ENCODE data around the gene MICU2. TPM values are rescaled to one million over a fixed set of nuclear protein-coding genes. Genes with fewer than 3 reads are reported as not detected.

The MICU2 gene
- total and polyA plus RNA-seq, 2 of the 4 experiments (the other 2 are of a cell fraction), result 14.9 to 25.0 TPM

- no peak for TF ChIP-seq NFE2L2 (IDR thresholded peaks at IDR 0.05; ENCODE audit: low read depth, low read length)
- TF ChIP-seq, protein P1, sequence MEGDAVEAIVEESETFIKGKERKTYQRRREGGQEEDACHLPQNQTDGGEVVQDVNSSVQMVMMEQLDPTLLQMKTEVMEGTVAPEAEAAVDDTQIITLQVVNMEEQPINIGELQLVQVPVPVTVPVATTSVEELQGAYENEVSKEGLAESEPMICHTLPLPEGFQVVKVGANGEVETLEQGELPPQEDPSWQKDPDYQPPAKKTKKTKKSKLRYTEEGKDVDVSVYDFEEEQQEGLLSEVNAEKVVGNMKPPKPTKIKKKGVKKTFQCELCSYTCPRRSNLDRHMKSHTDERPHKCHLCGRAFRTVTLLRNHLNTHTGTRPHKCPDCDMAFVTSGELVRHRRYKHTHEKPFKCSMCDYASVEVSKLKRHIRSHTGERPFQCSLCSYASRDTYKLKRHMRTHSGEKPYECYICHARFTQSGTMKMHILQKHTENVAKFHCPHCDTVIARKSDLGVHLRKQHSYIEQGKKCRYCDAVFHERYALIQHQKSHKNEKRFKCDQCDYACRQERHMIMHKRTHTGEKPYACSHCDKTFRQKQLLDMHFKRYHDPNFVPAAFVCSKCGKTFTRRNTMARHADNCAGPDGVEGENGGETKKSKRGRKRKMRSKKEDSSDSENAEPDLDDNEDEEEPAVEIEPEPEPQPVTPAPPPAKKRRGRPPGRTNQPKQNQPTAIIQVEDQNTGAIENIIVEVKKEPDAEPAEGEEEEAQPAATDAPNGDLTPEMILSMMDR (conservative IDR thresholded peaks at IDR 0.05; ENCODE audit: low read depth, low read length), result no peak
- TF ChIP-seq RFX5 (IDR thresholded peaks at IDR 0.05; ENCODE audit: low read depth, low read length), result no peak
- no peak for TF ChIP-seq MXI1 (IDR thresholded peaks at IDR 0.05; ENCODE audit: borderline replicate concordance, low read depth, low read length)
- TF ChIP-seq MAFK (IDR thresholded peaks at IDR 0.05; ENCODE audit: low read depth, low read length), result no peak
- no peak for TF ChIP-seq POLR2A (IDR thresholded peaks at IDR 0.05; ENCODE audit: low read depth, low read length)
- TF ChIP-seq MAZ (IDR thresholded peaks at IDR 0.05; ENCODE audit: borderline replicate concordance, low read depth, low read length), result no peak
- TF ChIP-seq SMC3 (IDR thresholded peaks at IDR 0.05; ENCODE audit: low read depth, low read length), result no peak
- TF ChIP-seq RAD21 (IDR thresholded peaks at IDR 0.05; ENCODE audit: low read length), result no peak
- TF ChIP-seq ELK1 (IDR thresholded peaks at IDR 0.05; ENCODE audit: borderline replicate concordance, low read depth, low read length), result no peak
- TF ChIP-seq FOS (IDR thresholded peaks at IDR 0.05; ENCODE audit: low read depth, low read length), result no peak
- no peak for TF ChIP-seq BHLHE40 (IDR thresholded peaks at IDR 0.05; ENCODE audit: low read depth, low read length)
- TF ChIP-seq CHD1 (IDR thresholded peaks at IDR 0.05; ENCODE audit: low read depth, low read length), result no peak
- no peak for TF ChIP-seq RCOR1 (IDR thresholded peaks at IDR 0.05; ENCODE audit: insufficient replicate concordance, low read length)
- TF ChIP-seq, protein P2, sequence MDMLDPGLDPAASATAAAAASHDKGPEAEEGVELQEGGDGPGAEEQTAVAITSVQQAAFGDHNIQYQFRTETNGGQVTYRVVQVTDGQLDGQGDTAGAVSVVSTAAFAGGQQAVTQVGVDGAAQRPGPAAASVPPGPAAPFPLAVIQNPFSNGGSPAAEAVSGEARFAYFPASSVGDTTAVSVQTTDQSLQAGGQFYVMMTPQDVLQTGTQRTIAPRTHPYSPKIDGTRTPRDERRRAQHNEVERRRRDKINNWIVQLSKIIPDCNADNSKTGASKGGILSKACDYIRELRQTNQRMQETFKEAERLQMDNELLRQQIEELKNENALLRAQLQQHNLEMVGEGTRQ (IDR thresholded peaks at IDR 0.05; ENCODE audit: low read depth, low read length), result no peak
- no peak for TF ChIP-seq CEBPB (IDR thresholded peaks at IDR 0.05; ENCODE audit: low read depth, low read length)
- no peak overlapping the region for H2BK120ac ChIP-seq (ENCODE audit: low read depth, low read length)
- in situ Hi-C loops (cut with MboI; ENCODE audit: low sequenced_read_pairs), result no loop called here
- H3K9me1 ChIP-seq (ENCODE audit: insufficient read depth, low read length), result 0 out of 2 replicates have a peak, but pooled peaks cover 3% of the 10 kb centered on the region
- dilution Hi-C loops (cut with HindIII; ENCODE audit: low sequenced_read_pairs, unreplicated experiment), result no loop called here
- H3K4ac ChIP-seq (ENCODE audit: low read depth, low read length), result no peak overlapping the region
- H4K91ac ChIP-seq (ENCODE audit: insufficient read depth, low read depth, low read length), result no peak overlapping the region
- no peaks in the 10 kb centered on the region for H3K36me3 ChIP-seq (ENCODE audit: control insufficient read depth, insufficient read depth, low read length)
- H3K27me3 ChIP-seq (ENCODE audit: control insufficient read depth, insufficient read depth, low read length), result no peaks in the 10 kb centered on the region
- WGBS, 2 experiments (ENCODE audit: extremely low coverage in 2 of 2, insufficient read length in 1 of 2), result 0% methylated on average over 6 of the region's 16 CpGs; no CpG with 5 or more reads in 1 of the 2 experiments
- peak overlapping the region; percentile 84 for H3K9ac ChIP-seq (ENCODE audit: low read depth, low read length)
- H4K5ac ChIP-seq (ENCODE audit: low read depth, low read length), result no peak overlapping the region
- no peak overlapping the region for H3K14ac ChIP-seq (replicated peaks; ENCODE audit: low read depth, low read length)
- BruUV-seq (replicated peaks), result no TSS peak
- no peaks in the 10 kb centered on the region for H3K9me3 ChIP-seq (ENCODE audit: control insufficient read depth, insufficient read depth, low read length)
- no peak overlapping the region for H2AK9ac ChIP-seq (replicated peaks; ENCODE audit: low read depth, low read length, poor library complexity)
- peak overlapping the region; percentile 55; the same call in 1 of the 2 replicates for H3K56ac ChIP-seq (ENCODE audit: extremely low read depth, insufficient read depth, low read length)
- intact Hi-C loops (cut with micrococcal nuclease), result loop anchor here (5.0 kb wide), 1 partner anchor 56 kb away; no protein-coding TSS in a partner anchor
- peak overlapping the region; percentile 87 for H3K4me2 ChIP-seq (ENCODE audit: low read depth, low read length)
- H3K4me1 ChIP-seq (ENCODE audit: control insufficient read depth, insufficient read depth, low read length), result no peaks in the 10 kb centered on the region
- H3K18ac ChIP-seq (ENCODE audit: low read depth, low read length), result no peak overlapping the region
- H3K27ac ChIP-seq (ENCODE audit: insufficient read depth, low read length), result peak overlapping the region; percentile 76
- H2AK5ac ChIP-seq (ENCODE audit: low read depth, low read length), result no peak overlapping the region
- H4K8ac ChIP-seq (ENCODE audit: low read depth in 2 of 2, low read length in 2 of 2), result peak overlapping the region in 1 of 2 experiments; percentile 67; a peak in 1 of 4 replicates
- DNase-seq (no peak), ATAC-seq (ENCODE audit: low read depth) (no peak)
- peak overlapping the region; percentile 88 for H3K4me3 ChIP-seq (ENCODE audit: insufficient read depth, low read depth, low read length)
- H2AFZ ChIP-seq (replicated peaks; ENCODE audit: low read length, poor library complexity), result peak overlapping the region; percentile 98
- no peak overlapping the region for H2BK5ac ChIP-seq (ENCODE audit: low read depth, low read length, poor library complexity, severe bottlenecking)
- H3K23ac ChIP-seq (ENCODE audit: low read depth, low read length), result 0 out of 2 replicates have a peak overlapping the region, but pooled peaks have one; percentile 46
- peaks cover 11 to 23% of the 10 kb centered on the region in 2 experiments for H3K79me1 ChIP-seq (ENCODE audit: low read depth in 1 of 2, low read length in 2 of 2)
- POLR2A ChIA-PET (ENCODE audit: unreplicated experiment), result interaction anchor here (0.6 to 1.2 kb wide), 2 partner anchors 132 to 393 kb away, joined by 3 to 4 read pairs; no protein-coding TSS in a partner anchor
- H4K20me1 ChIP-seq (ENCODE audit: insufficient read depth, low read length), result peaks cover 5% of the 10 kb centered on the region; the same call in 1 of the 2 replicates
- no peak overlapping the region for H2BK15ac ChIP-seq (ENCODE audit: low read depth, low read length)
- CTCF ChIA-PET, result interaction anchor here (1.3 kb wide), 1 partner anchor 18 kb away, joined by 5 read pairs; no protein-coding TSS in a partner anchor
- no peak overlapping the region for H2BK20ac ChIP-seq (ENCODE audit: low read depth, low read length)
These were observed 145.5 kb downstream of the MICU2 start for GRCh38 chr13:21458451-21458812.

Data from IMR-90 (cell line).